Measurements from ENCODE around the gene ABHD8. TPM values are rescaled to one million over a fixed set of nuclear protein-coding genes. Genes with fewer than 3 reads are reported as not detected.

Gene ABHD8
- total and polyA plus RNA-seq, 2 experiments from 2014 or later, result 5.5 to 16.5 TPM

GRCh38 chr19:17260842-17261325, 42.3 kb downstream of the ABHD8 start:
- H3K4me1 Mint-ChIP-seq, result peaks cover 18% of the 10 kb centered on the region
- no peaks in the 10 kb centered on the region for H3K9me2 ChIP-seq (ENCODE audit: insufficient read depth)
- no peaks in the 10 kb centered on the region for H3K27me3 ChIP-seq (ENCODE audit: insufficient read depth)
- peaks cover 20% of the 10 kb centered on the region for H3K27me3 Mint-ChIP-seq (ENCODE audit: insufficient read depth, low read depth, poor library complexity)
- peak overlapping the region; percentile 36; the same call in 1 of the 3 replicates for H3K4me3 Mint-ChIP-seq
- TF ChIP-seq POLR2AphosphoS5 (IDR thresholded peaks at IDR 0.05; ENCODE audit: low read depth) (peak; percentile 35; the same call in 1 of the 2 replicates), CTCF (conservative IDR thresholded peaks at IDR 0.05; ENCODE audit: low read depth in 2 of 2) (peak; percentile 95 to 96), CREB1 (CRISPR knock-in tag; IDR thresholded peaks at IDR 0.05; ENCODE audit: low read depth) (peak; percentile 73), ZNF114 (CRISPR knock-in tag; IDR thresholded peaks at IDR 0.05) (no peak)
- no peak overlapping the region for H3K4me3 ChIP-seq
- H2AFZ ChIP-seq, result no peak overlapping the region
- peak overlapping the region; percentile 88; the same call in 1 of the 2 replicates for H3K27ac ChIP-seq (ENCODE audit: low read depth)
- H3K79me2 ChIP-seq (replicated peaks; ENCODE audit: insufficient read depth), result no peaks in the 10 kb centered on the region
- H3K36me3 Mint-ChIP-seq (ENCODE audit: low read depth), result peaks cover 31% of the 10 kb centered on the region
- H4K20me1 ChIP-seq (replicated peaks; ENCODE audit: insufficient read depth), result no peaks in the 10 kb centered on the region
- H3K36me3 ChIP-seq (ENCODE audit: insufficient read depth), result peaks cover 3% of the 10 kb centered on the region; the same call in 1 of the 2 replicates
- DNase-seq (ENCODE audit: low spot score), result peak; percentile 96
- ATAC-seq, result peak; percentile 94
- H3K27ac Mint-ChIP-seq, result peak overlapping the region; percentile 87
- H3K4me2 ChIP-seq, result no peak overlapping the region
- 0 out of 2 replicates have a peak, but pooled peaks cover 5% of the 10 kb centered on the region for H3K4me1 ChIP-seq (ENCODE audit: insufficient read depth)
- peaks cover 21% of the 10 kb centered on the region; the same call in 2 of the 3 replicates for H3K9me3 Mint-ChIP-seq
- 0 out of 2 replicates have a peak, but pooled peaks cover 2% of the 10 kb centered on the region for H3F3A ChIP-seq (replicated peaks; ENCODE audit: low read depth)

- Histone ChIP-seq H3K27ac (ENCODE audit: low read depth) (no peak overlapping the region), H3K4me1 (ENCODE audit: insufficient read depth) (0 out of 2 replicates have a peak, but pooled peaks cover 5% of the 10 kb centered on the region), H3K4me3 (no peak overlapping the region), H3K79me2 (replicated peaks; ENCODE audit: insufficient read depth) (no peaks in the 10 kb centered on the region), H3K9me2 (ENCODE audit: insufficient read depth) (no peaks in the 10 kb centered on the region), H3K36me3 (ENCODE audit: insufficient read depth) (peaks cover 3% of the 10 kb centered on the region; the same call in 1 of the 2 replicates), H4K20me1 (replicated peaks; ENCODE audit: insufficient read depth) (no peaks in the 10 kb centered on the region), H3K27me3 (ENCODE audit: insufficient read depth) (no peaks in the 10 kb centered on the region), H2AFZ (no peak overlapping the region), H3K4me2 (no peak overlapping the region), H3F3A (replicated peaks; ENCODE audit: low read depth) (0 out of 2 replicates have a peak, but pooled peaks cover 2% of the 10 kb centered on the region)
- peaks cover 21% of the 10 kb centered on the region; the same call in 2 of the 3 replicates for H3K9me3 Mint-ChIP-seq
- peaks cover 22% of the 10 kb centered on the region for H3K27me3 Mint-ChIP-seq (ENCODE audit: insufficient read depth, low read depth, poor library complexity)
- DNase-seq (ENCODE audit: low spot score) (no peak), ATAC-seq (no peak)
- peaks cover 18% of the 10 kb centered on the region for H3K4me1 Mint-ChIP-seq
- no peak overlapping the region for H3K27ac Mint-ChIP-seq
- peaks cover 34% of the 10 kb centered on the region for H3K36me3 Mint-ChIP-seq (ENCODE audit: low read depth)
- no peak overlapping the region for H3K4me3 Mint-ChIP-seq
- TF ChIP-seq ETS1 (IDR thresholded peaks at IDR 0.05), result no peak
These were observed 43.3 kb downstream of the ABHD8 start for GRCh38 chr19:17259934-17260333.
